Endothelial cell of umbilical vein (primary cell): Measurements from ENCODE around the gene LIX1. TPM values are rescaled to one million over a fixed set of nuclear protein-coding genes. Genes with fewer than 3 reads are reported as not detected.

Source experiments
- BruUV-seq: library from RNA; stranded (reverse); fragments of 400-500 nt; replicated peaks from 2 replicates; lab custom pipeline; 2021; lab: Mats Ljungman, UMichigan
- CTCF ChIA-PET: fragments of 300-600, 350-600 bp; sonication (Branson Sonifier 250); formaldehyde crosslinking; loops from one replicate; lab custom pipeline; 2021; ENCODE audit warnings: antibody characterized with exemption, inconsistent platforms; lab: Charles Lee
- POLR2A ChIA-PET: fragments of 300-600, 350-600 bp; sonication (Branson Sonifier 250); formaldehyde crosslinking; loops from one replicate; lab custom pipeline; 2021; ENCODE audit warnings: antibody characterized with exemption, inconsistent platforms; lab: Charles Lee
- DNase-seq: peaks from one replicate; pipeline ENCODE4 v3.0.0-alpha.2; 2011; ENCODE audit warnings: low read depth, low spot score
- FAIRE-seq: peaks from 2 replicates; lab custom pipeline; 2011; peaks lifted over from hg19 to GRCh38; lab: Jason Lieb, UNC
- H2AFZ ChIP-seq: 2 replicates; pipeline ENCODE4 v1.6.0; 2012; ENCODE audit warnings: low read depth, low read length, control low read depth, inconsistent platforms
- H3K27ac ChIP-seq: 2 replicates; pipeline ENCODE4 v1.5.1; 2011; ENCODE audit warnings: low read depth, mild to moderate bottlenecking, control low read depth, low read length, moderate library complexity; ENCODE audit not compliant: insufficient read depth
- H3K27me3 ChIP-seq, 2 experiments: 2 replicates each; pipeline versions ENCODE4 v1.6.0 to v1.6.1; 2011; ENCODE audit warnings: low read length in 2 of 2, mixed read lengths in 1 of 2; ENCODE audit not compliant: control insufficient read depth in 2 of 2, insufficient read depth in 2 of 2
- H3K36me3 ChIP-seq, 2 experiments: 2 replicates in 1 of 2; 3 replicates in 1 of 2; pipeline ENCODE4 v1.5.1; 2011; ENCODE audit warnings: low read length in 2 of 2, mild to moderate bottlenecking in 1 of 2, moderate library complexity in 1 of 2; ENCODE audit not compliant: control insufficient read depth in 2 of 2, insufficient read depth in 2 of 2; ENCODE audit errors: extremely low read depth in 1 of 2
- H3K4me1 ChIP-seq: 3 replicates; pipeline ENCODE4 v1.5.1; 2011; ENCODE audit warnings: mild to moderate bottlenecking, low read length; ENCODE audit not compliant: control insufficient read depth, insufficient read depth; ENCODE audit errors: extremely low read depth
- H3K4me2 ChIP-seq: 2 replicates; pipeline ENCODE4 v1.6.1; 2011; ENCODE audit warnings: low read length, control low read depth, mixed read lengths; ENCODE audit not compliant: insufficient read depth
- H3K4me3 ChIP-seq, 3 experiments: fragments of 200-600 bp in 1 of 3; sonication (generic), shearing (Covaris generic) in 1 of 3; replicated peaks in 1 of 3; 2 replicates each; pipeline ENCODE4 v1.5.1; 2011 to 2016; ENCODE audit warnings: control low read depth in 3 of 3, low read length in 3 of 3, mild to moderate bottlenecking in 2 of 3, inconsistent platforms in 1 of 3, low read depth in 1 of 3, moderate library complexity in 1 of 3; ENCODE audit not compliant: insufficient read depth in 1 of 3
- H3K79me2 ChIP-seq: 2 replicates; pipeline ENCODE4 v1.6.0; 2012; ENCODE audit warnings: low read length, inconsistent platforms; ENCODE audit not compliant: control insufficient read depth, insufficient read depth
- H3K9ac ChIP-seq: replicated peaks from 2 replicates; pipeline ENCODE3; 2011; ENCODE audit warnings: low read length, control low read depth; ENCODE audit not compliant: insufficient read depth; ENCODE audit errors: extremely low read depth
- H3K9me1 ChIP-seq: replicated peaks from 3 replicates; pipeline ENCODE4 v1.6.0; 2011; ENCODE audit warnings: mild to moderate bottlenecking, low read length; ENCODE audit not compliant: control insufficient read depth, insufficient read depth; ENCODE audit errors: extremely low read depth
- H3K9me3 ChIP-seq: replicated peaks from 2 replicates; pipeline ENCODE4 v1.5.1; 2012; ENCODE audit warnings: low read length, inconsistent platforms; ENCODE audit not compliant: control insufficient read depth, insufficient read depth
- H4K20me1 ChIP-seq: replicated peaks from 2 replicates; pipeline ENCODE3; 2011; ENCODE audit warnings: mild to moderate bottlenecking, low read length; ENCODE audit not compliant: control insufficient read depth, insufficient read depth; ENCODE audit errors: extremely low read depth
- EZH2 ChIP-seq: IDR thresholded peaks from 2 replicates; pipeline ENCODE4 v1.6.1; 2012; ENCODE audit warnings: borderline replicate concordance, low read depth, mild to moderate bottlenecking, moderate library complexity, low read length, inconsistent platforms; ENCODE audit not compliant: severe bottlenecking
- FOS ChIP-seq: IDR thresholded peaks from 2 replicates; pipeline ENCODE4 v1.6.1; 2011; ENCODE audit warnings: mild to moderate bottlenecking, low read length, moderate library complexity, borderline replicate concordance; ENCODE audit not compliant: insufficient read depth
- GATA2 ChIP-seq: IDR thresholded peaks from 2 replicates; pipeline ENCODE4 v1.7.0; 2011; ENCODE audit warnings: low read depth, mild to moderate bottlenecking, moderate library complexity, mixed read lengths, low read length; ENCODE audit not compliant: insufficient read length, insufficient read depth
- JUN ChIP-seq: IDR thresholded peaks from 2 replicates; pipeline ENCODE4 v1.6.1; 2011; ENCODE audit warnings: borderline replicate concordance, low read depth; ENCODE audit not compliant: insufficient read length, insufficient read depth
- MYC ChIP-seq: IDR thresholded peaks from one replicate; pipeline ENCODE4 v1.6.1; 2011; ENCODE audit warnings: mild to moderate bottlenecking, low read depth, low read length
- POLR2A ChIP-seq: IDR thresholded peaks from 2 replicates; pipeline ENCODE4 v1.6.1; 2012; ENCODE audit warnings: low read depth, mild to moderate bottlenecking, control low read depth, low read length
- POLR2AphosphoS5 ChIP-seq: IDR thresholded peaks from 2 replicates; pipeline ENCODE4 v1.6.1; 2012; ENCODE audit warnings: low read depth, mild to moderate bottlenecking, control low read depth, low read length, moderate library complexity; ENCODE audit not compliant: insufficient read depth
- dilution Hi-C: fragments of 300-500 bp; cut with MboI; formaldehyde crosslinking; loops from one replicate; pipeline ENCODE4 v1.15.0; 2019; ENCODE audit warnings: low sequenced_read_pairs; ENCODE audit not compliant: extremely low pct_ligation_motif_present
- intact Hi-C: fragments of 100-400 bp; cut with micrococcal nuclease; formaldehyde crosslinking; loops from one replicate; pipeline ENCODE4 v1.10.0; 2022
- polyA plus RNA-seq, 4 experiments: library from polyadenylated mRNA; depleted of rRNA in 3 of 4; stranded (reverse) in 3 of 4; unstranded in 1 of 4; fragments of >200 nt; gene quantifications; 2 replicates each; pipeline versions ENCODE4 v1.2.1 to v1.2.3, GENCODE V29; 2011 to 2012; ENCODE audit warnings: missing spikeins in 1 of 4
- total RNA-seq: library from RNA; stranded (reverse); gene quantifications from 2 replicates; pipeline ENCODE4 v1.2.3, GENCODE V29; 2021
- TF ChIP-seq, protein P1 (sequence below): IDR thresholded peaks from 2 replicates; pipeline ENCODE4 v1.6.1; 2011; ENCODE audit not compliant: insufficient read depth, insufficient read length
- TF ChIP-seq, protein P2 (sequence below), 2 donors: IDR thresholded peaks; 1 replicate in 1 of 2; 2 replicates in 1 of 2; pipeline ENCODE4 v1.5.1; 2011; ENCODE audit warnings: low read length in 2 of 2, mild to moderate bottlenecking in 2 of 2, moderate library complexity in 2 of 2, control low read depth in 1 of 2, inconsistent platforms in 1 of 2, low read depth in 1 of 2; ENCODE audit not compliant: insufficient read depth in 1 of 2; ENCODE audit errors: extremely low read depth in 1 of 2

The LIX1 gene
- total and polyA plus RNA-seq, 2 donors (not counting 3 experiments of a cell fraction or from before 2014, with no cell fraction given) = not detected

DNA sequence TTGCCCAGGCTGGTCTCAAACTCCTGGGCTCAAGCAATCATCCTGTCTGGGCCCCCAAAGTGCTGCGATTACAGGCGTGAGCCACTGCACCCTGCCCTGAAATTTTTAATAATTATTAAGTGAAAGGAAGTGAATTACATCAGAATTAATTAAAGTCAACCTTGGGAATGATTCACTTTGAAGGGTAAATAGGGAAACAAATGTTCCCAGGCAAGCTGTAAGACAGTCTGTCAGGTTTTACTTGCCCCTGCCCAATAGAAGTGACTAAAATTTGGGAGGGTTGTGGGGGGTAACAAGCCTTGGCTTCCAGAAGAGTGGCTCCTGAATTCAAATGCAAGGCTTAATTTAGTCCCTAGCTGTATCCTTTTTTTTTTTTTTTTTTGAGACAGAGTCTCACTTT, 1.3 kb upstream of the LIX1 start:
- no peak for TF ChIP-seq GATA2
- TF ChIP-seq, protein P1, sequence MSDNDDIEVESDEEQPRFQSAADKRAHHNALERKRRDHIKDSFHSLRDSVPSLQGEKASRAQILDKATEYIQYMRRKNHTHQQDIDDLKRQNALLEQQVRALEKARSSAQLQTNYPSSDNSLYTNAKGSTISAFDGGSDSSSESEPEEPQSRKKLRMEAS = no peak
- no peak for TF ChIP-seq JUN
- no peak for TF ChIP-seq EZH2
- TF ChIP-seq MYC = no peak
- TF ChIP-seq POLR2A = no peak
- no peak for TF ChIP-seq POLR2AphosphoS5
- TF ChIP-seq, protein P2, sequence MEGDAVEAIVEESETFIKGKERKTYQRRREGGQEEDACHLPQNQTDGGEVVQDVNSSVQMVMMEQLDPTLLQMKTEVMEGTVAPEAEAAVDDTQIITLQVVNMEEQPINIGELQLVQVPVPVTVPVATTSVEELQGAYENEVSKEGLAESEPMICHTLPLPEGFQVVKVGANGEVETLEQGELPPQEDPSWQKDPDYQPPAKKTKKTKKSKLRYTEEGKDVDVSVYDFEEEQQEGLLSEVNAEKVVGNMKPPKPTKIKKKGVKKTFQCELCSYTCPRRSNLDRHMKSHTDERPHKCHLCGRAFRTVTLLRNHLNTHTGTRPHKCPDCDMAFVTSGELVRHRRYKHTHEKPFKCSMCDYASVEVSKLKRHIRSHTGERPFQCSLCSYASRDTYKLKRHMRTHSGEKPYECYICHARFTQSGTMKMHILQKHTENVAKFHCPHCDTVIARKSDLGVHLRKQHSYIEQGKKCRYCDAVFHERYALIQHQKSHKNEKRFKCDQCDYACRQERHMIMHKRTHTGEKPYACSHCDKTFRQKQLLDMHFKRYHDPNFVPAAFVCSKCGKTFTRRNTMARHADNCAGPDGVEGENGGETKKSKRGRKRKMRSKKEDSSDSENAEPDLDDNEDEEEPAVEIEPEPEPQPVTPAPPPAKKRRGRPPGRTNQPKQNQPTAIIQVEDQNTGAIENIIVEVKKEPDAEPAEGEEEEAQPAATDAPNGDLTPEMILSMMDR (IDR thresholded peaks at IDR 0.05; ENCODE audit: extremely low read depth in 1 of 2, insufficient read depth in 1 of 2, low read depth in 1 of 2, low read length in 2 of 2) = no peak
- TF ChIP-seq FOS = no peak
- ChIA-PET POLR2A (no interaction called here), CTCF (interaction anchor here (1.2 to 3.2 kb wide), 10 partner anchors 11 to 530 kb away, joined by 4 to 98 read pairs (median 5); no protein-coding TSS in a partner anchor)
- H3K36me3 ChIP-seq = no peaks in the 10 kb centered on the region
- no peaks in the 10 kb centered on the region for H4K20me1 ChIP-seq
- dilution Hi-C loops = no loop called here
- H3K9me3 ChIP-seq = no peaks in the 10 kb centered on the region
- H3K4me1 ChIP-seq = no peaks in the 10 kb centered on the region
- no peak for DNase-seq
- no peak overlapping the region for H3K27ac ChIP-seq
- H3K4me3 ChIP-seq = no peak overlapping the region
- H2AFZ ChIP-seq = no peak overlapping the region
- no peaks in the 10 kb centered on the region for H3K79me2 ChIP-seq
- BruUV-seq = no TSS peak
- FAIRE-seq = no peak
- H3K4me2 ChIP-seq = no peak overlapping the region
- H3K27me3 ChIP-seq = peaks cover 5 to 10% of the 10 kb centered on the region in 2 experiments
- H3K9me1 ChIP-seq = no peaks in the 10 kb centered on the region
- no peak overlapping the region for H3K9ac ChIP-seq
- intact Hi-C loops = loop anchor here (5.0 kb wide), 1 partner anchor 531 kb away; no protein-coding TSS in a partner anchor
